HEK293 (cell line): ENCODE measurements around the gene BCL11B.

ENCODE experiments used
- KLF1 ChIP-seq: fragments of 450-650 bp; formaldehyde crosslinking; IDR thresholded peaks from 2 replicates; pipeline ENCODE4 v1.5.1; 2016; ENCODE audit warnings: missing biosample characterization, missing genetic modification characterization
- MYNN ChIP-seq: fragments of 450-650 bp; formaldehyde crosslinking; IDR thresholded peaks from 2 replicates; pipeline ENCODE4 v1.5.1; 2016; ENCODE audit warnings: missing biosample characterization, missing genetic modification characterization, borderline replicate concordance
- MZF1 ChIP-seq: fragments of 450-650 bp; formaldehyde crosslinking; IDR thresholded peaks from 2 replicates; pipeline ENCODE4 v1.5.1; 2017; ENCODE audit warnings: missing biosample characterization, missing genetic modification characterization, borderline replicate concordance
- PATZ1 ChIP-seq: fragments of 450-650 bp; formaldehyde crosslinking; IDR thresholded peaks from 2 replicates; pipeline ENCODE4 v1.5.1; 2016; ENCODE audit warnings: missing biosample characterization, missing genetic modification characterization
- REPIN1 ChIP-seq: fragments of 450-650 bp; formaldehyde crosslinking; IDR thresholded peaks from 2 replicates; pipeline ENCODE4 v1.5.1; 2017; ENCODE audit warnings: missing biosample characterization, missing genetic modification characterization, low read depth
- SP3 ChIP-seq: fragments of 450-650 bp; formaldehyde crosslinking; IDR thresholded peaks from 2 replicates; pipeline ENCODE4 v1.5.1; 2016; ENCODE audit warnings: missing biosample characterization, missing genetic modification characterization
- SP7 ChIP-seq: fragments of 450-650 bp; formaldehyde crosslinking; IDR thresholded peaks from 2 replicates; pipeline ENCODE4 v1.5.1; 2016; ENCODE audit warnings: missing biosample characterization, missing genetic modification characterization
- ZBTB20 ChIP-seq: fragments of 450-650 bp; formaldehyde crosslinking; IDR thresholded peaks from 2 replicates; pipeline ENCODE4 v1.5.1; 2016; ENCODE audit warnings: missing biosample characterization, missing genetic modification characterization
- ZBTB7A ChIP-seq: fragments of 450-650 bp; formaldehyde crosslinking; IDR thresholded peaks from 2 replicates; pipeline ENCODE4 v1.5.1; 2016; ENCODE audit warnings: low read depth, missing biosample characterization, missing genetic modification characterization
- ZBTB8A ChIP-seq: fragments of 450-650 bp; formaldehyde crosslinking; IDR thresholded peaks from 2 replicates; pipeline ENCODE4 v1.5.1; 2016; ENCODE audit warnings: missing biosample characterization, missing genetic modification characterization
- ZEB2 ChIP-seq: fragments of 450-650 bp; formaldehyde crosslinking; IDR thresholded peaks from 2 replicates; pipeline ENCODE4 v1.5.1; 2016; ENCODE audit warnings: missing biosample characterization, missing genetic modification characterization
- ZFP37 ChIP-seq: fragments of 450-650 bp; formaldehyde crosslinking; IDR thresholded peaks from 2 replicates; pipeline ENCODE4 v1.5.1; 2016; ENCODE audit warnings: missing biosample characterization, missing genetic modification characterization
- ZNF132 ChIP-seq: fragments of 450-650 bp; formaldehyde crosslinking; IDR thresholded peaks from 2 replicates; pipeline ENCODE4 v1.5.1; 2017; ENCODE audit warnings: missing biosample characterization, missing genetic modification characterization, borderline replicate concordance
- ZNF133 ChIP-seq: fragments of 450-650 bp; formaldehyde crosslinking; IDR thresholded peaks from 2 replicates; pipeline ENCODE4 v1.5.1; 2016; ENCODE audit warnings: missing biosample characterization, missing genetic modification characterization
- ZNF148 ChIP-seq: fragments of 450-650 bp; formaldehyde crosslinking; IDR thresholded peaks from 2 replicates; pipeline ENCODE4 v1.5.0; 2017; ENCODE audit warnings: missing biosample characterization, missing genetic modification characterization, borderline replicate concordance
- ZNF169 ChIP-seq: fragments of 450-650 bp; formaldehyde crosslinking; IDR thresholded peaks from 2 replicates; pipeline ENCODE4 v1.5.1; 2016; ENCODE audit warnings: missing biosample characterization, missing genetic modification characterization
- ZNF174 ChIP-seq: fragments of 450-650 bp; formaldehyde crosslinking; IDR thresholded peaks from 2 replicates; pipeline ENCODE4 v1.5.0; 2017; ENCODE audit warnings: missing biosample characterization, mild to moderate bottlenecking, missing genetic modification characterization
- ZNF184 ChIP-seq: fragments of 450-650 bp; IDR thresholded peaks from 2 replicates; pipeline ENCODE4 v1.5.1; 2018; ENCODE audit warnings: missing biosample characterization, mild to moderate bottlenecking, missing genetic modification characterization
- ZNF335 ChIP-seq: fragments of 450-650 bp; formaldehyde crosslinking; conservative IDR thresholded peaks from 2 replicates; pipeline ENCODE4 v1.5.1; 2016; ENCODE audit warnings: missing biosample characterization, missing genetic modification characterization
- ZNF394 ChIP-seq: fragments of 450-650 bp; formaldehyde crosslinking; IDR thresholded peaks from 2 replicates; pipeline ENCODE4 v1.5.1; 2016; ENCODE audit warnings: missing biosample characterization, missing genetic modification characterization, mild to moderate bottlenecking, moderate library complexity, borderline replicate concordance
- ZNF501 ChIP-seq: fragments of 450-650 bp; formaldehyde crosslinking; IDR thresholded peaks from 2 replicates; pipeline ENCODE4 v1.5.1; 2016; ENCODE audit warnings: missing biosample characterization, missing genetic modification characterization
- ZNF529 ChIP-seq: fragments of 450-650 bp; formaldehyde crosslinking; IDR thresholded peaks from 2 replicates; pipeline ENCODE4 v1.5.1; 2017; ENCODE audit warnings: missing genetic modification characterization, missing biosample characterization; ENCODE audit not compliant: insufficient replicate concordance
- ZNF654 ChIP-seq: fragments of 450-650 bp; formaldehyde crosslinking; IDR thresholded peaks from 2 replicates; pipeline ENCODE4 v1.5.1; 2016; ENCODE audit warnings: low read depth, missing biosample characterization, missing genetic modification characterization
- ZSCAN18 ChIP-seq: fragments of 450-650 bp; formaldehyde crosslinking; IDR thresholded peaks from 2 replicates; pipeline ENCODE4 v1.5.1; 2016; ENCODE audit warnings: missing biosample characterization, missing genetic modification characterization
- TF ChIP-seq, protein P1 (sequence below): fragments of 450-650 bp; formaldehyde crosslinking; IDR thresholded peaks from 2 replicates; pipeline ENCODE4 v1.5.1; 2016; ENCODE audit warnings: missing biosample characterization, missing genetic modification characterization, borderline replicate concordance

BCL11B gene

DNA sequence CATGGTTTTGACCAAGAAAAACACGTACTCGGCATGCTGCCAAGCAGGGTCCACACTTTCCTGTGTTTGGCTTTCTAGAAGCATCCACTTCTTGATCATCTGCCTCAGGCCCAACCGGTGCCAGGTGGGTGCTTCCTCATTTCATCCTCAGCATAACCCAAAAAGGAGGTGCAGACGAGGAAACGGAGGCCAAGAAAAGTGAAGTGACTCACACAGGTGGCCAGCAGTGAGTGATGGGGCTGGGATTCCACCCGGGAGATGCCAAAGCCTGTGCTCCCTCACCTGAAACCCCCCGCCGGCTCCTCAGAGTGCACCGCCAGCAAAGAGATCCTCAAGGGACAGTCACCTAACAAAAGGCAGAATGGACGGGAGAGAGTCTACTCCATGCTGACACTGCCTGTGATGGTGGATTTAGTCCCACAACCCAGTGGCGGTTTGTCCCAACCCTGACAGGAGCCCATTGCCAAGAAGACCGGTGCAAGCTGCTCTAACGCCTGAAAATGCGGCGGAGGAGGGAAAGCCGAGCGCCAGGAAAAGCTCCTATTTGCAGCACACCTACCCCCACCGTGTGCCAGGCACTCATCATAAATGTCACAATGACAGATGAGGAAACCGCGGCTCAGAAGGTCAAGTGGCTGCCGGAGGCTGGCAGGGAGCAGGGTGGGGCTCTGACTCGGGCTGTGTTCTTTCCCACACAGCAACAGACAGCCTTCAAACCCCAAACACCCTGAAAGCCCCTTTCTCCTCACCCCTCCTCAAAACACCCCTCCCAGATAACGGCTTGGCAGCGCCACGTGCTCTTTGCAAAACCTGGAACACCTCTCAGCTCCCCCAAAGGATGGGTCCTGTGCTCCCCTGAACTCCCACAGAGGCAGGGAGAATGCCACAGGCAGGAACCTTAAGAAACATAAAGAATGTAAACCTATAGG lies 18.8 kb downstream of the BCL11B start (continued):
- TF ChIP-seq ZNF132 (tag by site-specific recombination) (no peak), KLF1 (tag by site-specific recombination) (peak; percentile 87), ZNF654 (tag by site-specific recombination) (no peak), MYNN (no peak), ZNF501 (tag by site-specific recombination) (peak; percentile 54; the same call in 1 of the 2 replicates), ZNF335 (peak; percentile 69), ZBTB8A (tag by site-specific recombination) (peak; percentile 82), MZF1 (tag by site-specific recombination) (peak; percentile 63; the same call in 1 of the 2 replicates), ZNF133 (tag by site-specific recombination) (no peak), ZNF529 (no peak), ZNF184 (tag by site-specific recombination) (no peak), SP3 (no peak), ZFP37 (tag by site-specific recombination) (no peak), ZNF148 (tag by site-specific recombination) (no peak), ZNF169 (no peak), ZSCAN18 (tag by site-specific recombination) (no peak), PATZ1 (tag by site-specific recombination) (peak; percentile 86), ZNF174 (no peak), ZEB2 (tag by site-specific recombination) (peak; percentile 62; the same call in 1 of the 2 replicates), SP7 (peak; percentile 69), ZBTB20 (peak; percentile 4; the same call in 1 of the 2 replicates), REPIN1 (tag by site-specific recombination) (no peak), ZNF394 (tag by site-specific recombination) (peak; percentile 47; the same call in 1 of the 2 replicates), ZBTB7A (tag by site-specific recombination) (peak; percentile 70; the same call in 1 of the 2 replicates)
- TF ChIP-seq, protein P1, sequence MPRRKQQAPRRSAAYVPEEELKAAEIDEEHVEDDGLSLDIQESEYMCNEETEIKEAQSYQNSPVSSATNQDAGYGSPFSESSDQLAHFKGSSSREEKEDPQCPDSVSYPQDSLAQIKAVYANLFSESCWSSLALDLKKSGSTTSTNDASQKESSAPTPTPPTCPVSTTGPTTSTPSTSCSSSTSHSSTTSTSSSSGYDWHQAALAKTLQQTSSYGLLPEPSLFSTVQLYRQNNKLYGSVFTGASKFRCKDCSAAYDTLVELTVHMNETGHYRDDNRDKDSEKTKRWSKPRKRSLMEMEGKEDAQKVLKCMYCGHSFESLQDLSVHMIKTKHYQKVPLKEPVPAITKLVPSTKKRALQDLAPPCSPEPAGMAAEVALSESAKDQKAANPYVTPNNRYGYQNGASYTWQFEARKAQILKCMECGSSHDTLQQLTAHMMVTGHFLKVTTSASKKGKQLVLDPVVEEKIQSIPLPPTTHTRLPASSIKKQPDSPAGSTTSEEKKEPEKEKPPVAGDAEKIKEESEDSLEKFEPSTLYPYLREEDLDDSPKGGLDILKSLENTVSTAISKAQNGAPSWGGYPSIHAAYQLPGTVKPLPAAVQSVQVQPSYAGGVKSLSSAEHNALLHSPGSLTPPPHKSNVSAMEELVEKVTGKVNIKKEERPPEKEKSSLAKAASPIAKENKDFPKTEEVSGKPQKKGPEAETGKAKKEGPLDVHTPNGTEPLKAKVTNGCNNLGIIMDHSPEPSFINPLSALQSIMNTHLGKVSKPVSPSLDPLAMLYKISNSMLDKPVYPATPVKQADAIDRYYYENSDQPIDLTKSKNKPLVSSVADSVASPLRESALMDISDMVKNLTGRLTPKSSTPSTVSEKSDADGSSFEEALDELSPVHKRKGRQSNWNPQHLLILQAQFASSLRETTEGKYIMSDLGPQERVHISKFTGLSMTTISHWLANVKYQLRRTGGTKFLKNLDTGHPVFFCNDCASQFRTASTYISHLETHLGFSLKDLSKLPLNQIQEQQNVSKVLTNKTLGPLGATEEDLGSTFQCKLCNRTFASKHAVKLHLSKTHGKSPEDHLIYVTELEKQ (tag by site-specific recombination): peak; percentile 92
